ENCODE data around the gene ARMH3.

- TF ChIP-seq CTCF (IDR thresholded peaks at IDR 0.05 in 8 of 11, conservative IDR thresholded peaks at IDR 0.05 in 3 of 11) (no peak), POLR2A (IDR thresholded peaks at IDR 0.05) (no peak)
Measured at GRCh38 chr10:101886521-101887312, 169.3 kb downstream of the ARMH3 start.
